SK-N-MC (cell line): ENCODE measurements around the gene GZF1.

Experiments
- DNase-seq: peaks from one replicate; pipeline ENCODE4 v3.0.0-alpha.2; 2011; ENCODE audit warnings: low read depth, low spot score
- H3K27ac ChIP-seq: fragments of 200-600 bp; sonication (generic); 2 replicates; pipeline ENCODE4 v1.5.1; 2016; ENCODE audit warnings: mixed run types
- H3K36me3 ChIP-seq: fragments of 200-600 bp; sonication (generic); 2 replicates; pipeline ENCODE4 v1.6.1; 2017; ENCODE audit warnings: antibody characterized with exemption, low read length, mixed read lengths; ENCODE audit not compliant: insufficient read depth
- H3K4me3 ChIP-seq: fragments of 200-600 bp; sonication (generic); 2 replicates; pipeline ENCODE4 v1.5.1; 2016
- H3K9ac ChIP-seq: fragments of 200-600 bp; sonication (generic); 2 replicates; pipeline ENCODE4 v1.8.0; 2017; ENCODE audit warnings: mixed run types, mixed read lengths; ENCODE audit not compliant: insufficient read length
- H3K9me3 ChIP-seq: fragments of 200-600 bp; sonication (generic); 2 replicates; pipeline ENCODE4 v1.6.1; 2017; ENCODE audit warnings: low read depth, mild to moderate bottlenecking, antibody characterized with exemption, low read length, moderate library complexity, mixed read lengths
- EZH2 ChIP-seq: fragments of 200-600 bp; sonication (generic); IDR thresholded peaks from one replicate; pipeline ENCODE4 v1.6.1; 2017; ENCODE audit warnings: antibody characterized with exemption
- FOXP2 ChIP-seq: optimal IDR thresholded peaks from 2 replicates; pipeline ENCODE3; 2011; ENCODE audit warnings: mild to moderate bottlenecking, moderate library complexity; ENCODE audit not compliant: insufficient read depth; ENCODE audit errors: extremely low read length, control extremely low read depth
- POLR2AphosphoS5 ChIP-seq: IDR thresholded peaks from 2 replicates; pipeline ENCODE4 v1.6.1; 2012; ENCODE audit warnings: mild to moderate bottlenecking, low read depth, low read length, borderline replicate concordance

The GZF1 gene

GRCh38 chr20:23413862-23414422 is 52.0 kb downstream of the GZF1 start:
- no peaks in the 10 kb centered on the region for H3K36me3 ChIP-seq
- no peak overlapping the region for H3K9ac ChIP-seq
- DNase-seq: no peak
- no peaks in the 10 kb centered on the region for H3K9me3 ChIP-seq
- H3K27ac ChIP-seq: no peak overlapping the region
- no peak for TF ChIP-seq FOXP2
- TF ChIP-seq POLR2AphosphoS5: no peak
- TF ChIP-seq EZH2: no peak
- no peak overlapping the region for H3K4me3 ChIP-seq

- no peak for DNase-seq
- Histone ChIP-seq H3K36me3 (no peaks in the 10 kb centered on the region), H3K9me3 (no peaks in the 10 kb centered on the region), H3K9ac (no peak overlapping the region), H3K27ac (no peak overlapping the region), H3K4me3 (no peak overlapping the region)
- no peak for TF ChIP-seq POLR2AphosphoS5
- no peak for TF ChIP-seq FOXP2
- no peak for TF ChIP-seq EZH2
Measured at GRCh38 chr20:23414526-23415188, 52.7 kb downstream of the GZF1 start.

- no peak overlapping the region for H3K4me3 ChIP-seq
- no peaks in the 10 kb centered on the region for H3K36me3 ChIP-seq
- H3K27ac ChIP-seq: no peak overlapping the region
- no peaks in the 10 kb centered on the region for H3K9me3 ChIP-seq
- TF ChIP-seq POLR2AphosphoS5 (no peak), FOXP2 (no peak), EZH2 (no peak)
- DNase-seq: no peak
- H3K9ac ChIP-seq: no peak overlapping the region
Measured at GRCh38 chr20:23415555-23415954, 53.6 kb downstream of the GZF1 start.

- DNase-seq: no peak
- TF ChIP-seq FOXP2: no peak
- TF ChIP-seq POLR2AphosphoS5: no peak
- TF ChIP-seq EZH2: no peak
- no peaks in the 10 kb centered on the region for H3K36me3 ChIP-seq
- no peak overlapping the region for H3K27ac ChIP-seq
- H3K9ac ChIP-seq: no peak overlapping the region
- H3K9me3 ChIP-seq: no peaks in the 10 kb centered on the region
- H3K4me3 ChIP-seq: no peak overlapping the region
Measured at GRCh38 chr20:23415959-23416583, 54.1 kb downstream of the GZF1 start.

- H3K27ac ChIP-seq: no peak overlapping the region
- TF ChIP-seq EZH2 (no peak), FOXP2 (no peak), POLR2AphosphoS5 (no peak)
- H3K9me3 ChIP-seq: no peaks in the 10 kb centered on the region
- DNase-seq: no peak
- H3K4me3 ChIP-seq: no peak overlapping the region
- no peak overlapping the region for H3K9ac ChIP-seq
- no peaks in the 10 kb centered on the region for H3K36me3 ChIP-seq
Measured at GRCh38 chr20:23417861-23418260, 55.9 kb downstream of the GZF1 start.

GRCh38 chr20:23419657-23419994 is 57.6 kb downstream of the GZF1 start:
- TF ChIP-seq FOXP2: no peak
- TF ChIP-seq EZH2: no peak
- no peak for TF ChIP-seq POLR2AphosphoS5
- no peaks in the 10 kb centered on the region for H3K36me3 ChIP-seq
- peak overlapping the region; percentile 38; the same call in 1 of the 2 replicates for H3K27ac ChIP-seq
- DNase-seq: no peak
- peak overlapping the region; percentile 86 for H3K4me3 ChIP-seq
- no peaks in the 10 kb centered on the region for H3K9me3 ChIP-seq
- H3K9ac ChIP-seq: peak overlapping the region; percentile 82

GRCh38 chr20:23419995-23420901 is 58.3 kb downstream of the GZF1 start:
- Histone ChIP-seq H3K27ac (peak overlapping the region; percentile 38; the same call in 1 of the 2 replicates), H3K4me3 (peak overlapping the region; percentile 86), H3K36me3 (no peaks in the 10 kb centered on the region), H3K9me3 (no peaks in the 10 kb centered on the region), H3K9ac (peak overlapping the region; percentile 82)
- no peak for TF ChIP-seq EZH2
- no peak for TF ChIP-seq POLR2AphosphoS5
- no peak for TF ChIP-seq FOXP2
- no peak for DNase-seq
